ENCODE results near the gene CDRT15. TPM values are rescaled to one million over a fixed set of nuclear protein-coding genes. Genes with fewer than 3 reads are reported as not detected.

Gene CDRT15
- total RNA-seq, 1 donor from 2014 or later, result not detected

DNA sequence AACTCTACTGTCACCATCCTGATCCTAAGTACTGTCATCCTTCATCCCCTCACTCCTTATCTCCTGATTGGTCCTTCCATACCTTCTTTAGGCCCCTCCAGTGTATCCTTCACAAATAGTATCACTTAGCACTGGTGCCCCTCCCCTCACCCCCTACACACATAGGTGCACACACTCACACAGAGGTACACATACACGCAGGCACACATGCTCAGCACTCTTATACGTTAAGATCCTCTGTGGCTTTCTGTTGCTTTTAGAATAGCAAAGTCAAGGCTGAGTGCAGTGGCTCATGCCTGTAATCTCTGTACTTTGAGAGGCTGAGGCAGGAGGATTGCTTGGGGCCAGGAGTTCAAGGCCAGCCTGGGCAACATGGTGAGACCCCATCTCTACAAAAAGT lies 32.1 kb downstream of the CDRT15 start:
- intact Hi-C loops (cut with micrococcal nuclease), result loop anchor here (5.0 to 10.0 kb wide), 2 partner anchors 220 to 607 kb away; no protein-coding TSS in a partner anchor
- Mint-ChIP-seq H3K27ac (peak overlapping the region; percentile 38), H3K9me3 (no peaks in the 10 kb centered on the region), H3K4me3 (ENCODE audit: low read depth) (peak overlapping the region; percentile 37), H3K36me3 (ENCODE audit: low read depth) (peaks cover 49% of the 10 kb centered on the region), H3K4me1 (ENCODE audit: low read depth) (peaks cover 77% of the 10 kb centered on the region), H3K27me3 (ENCODE audit: low read depth) (no peaks in the 10 kb centered on the region)
- DNase-seq (ENCODE audit: low spot score), result no peak

DNA sequence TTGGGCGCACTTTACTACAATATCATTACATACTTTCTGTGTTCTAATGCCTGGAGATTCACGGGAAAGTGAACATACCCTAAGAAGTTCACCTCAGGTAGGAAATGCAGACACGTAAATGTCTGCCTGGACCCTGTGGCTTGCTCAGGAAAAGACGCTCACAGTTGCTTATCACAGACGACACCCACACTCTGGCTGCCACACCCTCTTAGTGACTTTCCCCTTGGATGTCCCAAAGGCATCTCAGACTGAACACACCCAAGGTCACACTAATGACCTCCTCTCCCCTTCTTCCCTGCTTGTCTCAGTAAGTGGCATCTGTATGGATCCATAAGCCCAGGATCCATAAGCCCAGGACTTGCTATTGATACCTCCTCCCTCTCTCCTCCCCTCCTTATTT lies 32.6 kb downstream of the CDRT15 start:
- Mint-ChIP-seq H3K36me3 (ENCODE audit: low read depth) (peaks cover 49% of the 10 kb centered on the region), H3K9me3 (no peaks in the 10 kb centered on the region), H3K27me3 (ENCODE audit: low read depth) (no peaks in the 10 kb centered on the region), H3K27ac (peak overlapping the region; percentile 38), H3K4me3 (ENCODE audit: low read depth) (peak overlapping the region; percentile 37), H3K4me1 (ENCODE audit: low read depth) (peaks cover 79% of the 10 kb centered on the region)
- no peak for DNase-seq (ENCODE audit: low spot score)
- intact Hi-C loops (cut with micrococcal nuclease), result loop anchor here (5.0 to 10.0 kb wide), 2 partner anchors 221 to 607 kb away; no protein-coding TSS in a partner anchor

DNA sequence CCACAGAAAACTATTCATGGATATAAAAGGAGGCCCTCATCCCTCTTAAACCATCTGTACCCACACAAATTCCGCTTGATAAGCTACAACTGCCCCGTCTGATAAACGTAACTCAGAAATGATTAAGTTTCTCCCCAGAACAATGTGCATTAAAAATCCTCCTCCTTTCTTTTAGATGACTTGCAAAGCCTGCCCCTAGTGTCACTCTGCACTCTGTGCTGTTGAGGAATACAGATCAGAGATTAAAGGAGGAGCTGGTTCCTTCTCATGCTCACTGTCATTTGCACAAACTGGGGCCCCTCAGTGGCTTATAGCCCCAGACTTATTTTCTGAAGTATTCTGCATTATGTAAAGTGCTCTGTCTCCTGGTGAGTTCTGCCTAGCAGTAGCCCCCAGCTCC lies 33.3 kb downstream of the CDRT15 start:
- peak; percentile 24 for DNase-seq (ENCODE audit: low spot score)
- Mint-ChIP-seq H3K4me3 (ENCODE audit: low read depth) (peak overlapping the region; percentile 35), H3K36me3 (ENCODE audit: low read depth) (peaks cover 51% of the 10 kb centered on the region)

DNA sequence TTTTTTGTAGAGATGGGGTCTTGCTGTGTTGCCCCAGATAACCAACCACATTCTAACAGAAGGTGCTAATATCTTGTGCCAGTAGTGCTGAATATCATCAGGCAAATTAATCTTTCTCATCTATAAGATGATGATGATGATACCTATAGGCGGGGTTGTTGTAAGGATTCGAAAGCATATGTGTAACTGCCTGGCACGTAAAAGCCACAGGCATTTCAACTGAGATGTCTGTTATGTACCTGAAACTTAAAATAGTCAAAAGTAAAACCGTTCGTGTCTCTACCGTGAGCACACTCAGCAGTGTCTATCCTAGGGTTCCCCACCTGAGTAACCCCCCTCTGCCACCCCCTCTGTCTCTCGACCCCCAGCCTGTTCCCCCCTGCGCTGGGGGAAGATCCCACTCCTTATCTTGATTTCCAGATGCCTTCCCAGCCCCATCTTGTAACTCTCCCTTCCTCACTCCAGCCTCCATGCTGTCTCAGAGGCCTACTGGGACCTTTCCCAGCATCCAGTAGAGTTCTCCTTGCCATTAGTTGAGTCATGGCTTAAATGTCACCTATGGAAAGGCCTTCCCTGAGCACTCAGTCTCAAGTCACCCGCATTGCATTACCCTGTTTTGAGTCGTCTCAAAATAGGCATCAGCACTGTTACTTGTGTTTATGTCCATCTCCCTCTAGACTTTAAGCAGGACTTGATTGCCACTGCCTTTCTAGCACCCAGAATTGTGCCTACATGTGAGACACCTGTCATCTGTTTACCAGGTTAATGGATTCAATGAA lies 34.1 kb downstream of the CDRT15 start:
- H3K9me3 Mint-ChIP-seq, result no peaks in the 10 kb centered on the region
- intact Hi-C loops (cut with micrococcal nuclease), result loop anchor here (2.0 to 10.0 kb wide), 3 partner anchors 134 to 605 kb away; no protein-coding TSS in a partner anchor
- peak overlapping the region; percentile 60 for H3K4me3 Mint-ChIP-seq (ENCODE audit: low read depth)
- H3K27ac Mint-ChIP-seq, result peak overlapping the region; percentile 96
- peaks cover 48% of the 10 kb centered on the region for H3K36me3 Mint-ChIP-seq (ENCODE audit: low read depth)
- no peak for DNase-seq (ENCODE audit: low spot score)
- H3K4me1 Mint-ChIP-seq (ENCODE audit: low read depth), result peaks cover 86% of the 10 kb centered on the region
- no peaks in the 10 kb centered on the region for H3K27me3 Mint-ChIP-seq (ENCODE audit: low read depth)

More for the DNA sequence above, 33.3 kb downstream of the CDRT15 start:
- intact Hi-C loops (cut with micrococcal nuclease), result loop anchor here (2.0 to 10.0 kb wide), 3 partner anchors 133 to 606 kb away; no protein-coding TSS in a partner anchor
- H3K4me1 Mint-ChIP-seq (ENCODE audit: low read depth), result peaks cover 80% of the 10 kb centered on the region
- no peaks in the 10 kb centered on the region for H3K9me3 Mint-ChIP-seq
- peak overlapping the region; percentile 83 for H3K27ac Mint-ChIP-seq
- H3K27me3 Mint-ChIP-seq (ENCODE audit: low read depth), result no peaks in the 10 kb centered on the region

DNA sequence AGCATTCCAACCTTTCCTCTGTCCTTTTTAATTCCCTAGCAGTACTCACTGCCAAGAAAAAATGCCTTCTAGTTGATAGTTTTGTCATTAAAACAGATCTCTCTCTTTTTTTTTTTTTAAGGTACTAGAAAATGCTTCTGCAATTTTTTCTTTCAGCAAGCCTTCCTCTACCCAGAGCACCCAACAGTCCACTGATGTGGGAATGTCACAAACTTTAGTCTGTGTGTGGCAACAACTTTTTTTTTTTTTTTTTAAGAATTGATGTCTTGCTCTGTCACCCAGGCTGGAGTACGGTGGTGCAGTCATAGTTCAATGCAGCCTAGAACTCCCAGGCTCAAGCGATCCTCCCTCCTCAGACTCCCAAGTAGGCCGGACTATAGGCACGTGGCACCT lies 34.7 kb downstream of the CDRT15 start:
- peaks cover 43% of the 10 kb centered on the region for H3K36me3 Mint-ChIP-seq (ENCODE audit: low read depth)
- intact Hi-C loops (cut with micrococcal nuclease), result loop anchor here (1.0 to 10.0 kb wide), 7 partner anchors 83 to 605 kb away; partner anchors contain the start of gene COX10
- H3K27ac Mint-ChIP-seq, result peak overlapping the region; percentile 96
- DNase-seq (ENCODE audit: low spot score), result no peak
- peaks cover 92% of the 10 kb centered on the region for H3K4me1 Mint-ChIP-seq (ENCODE audit: low read depth)
- no peaks in the 10 kb centered on the region for H3K9me3 Mint-ChIP-seq
- peak overlapping the region; percentile 55 for H3K4me3 Mint-ChIP-seq (ENCODE audit: low read depth)
- no peaks in the 10 kb centered on the region for H3K27me3 Mint-ChIP-seq (ENCODE audit: low read depth)

DNA sequence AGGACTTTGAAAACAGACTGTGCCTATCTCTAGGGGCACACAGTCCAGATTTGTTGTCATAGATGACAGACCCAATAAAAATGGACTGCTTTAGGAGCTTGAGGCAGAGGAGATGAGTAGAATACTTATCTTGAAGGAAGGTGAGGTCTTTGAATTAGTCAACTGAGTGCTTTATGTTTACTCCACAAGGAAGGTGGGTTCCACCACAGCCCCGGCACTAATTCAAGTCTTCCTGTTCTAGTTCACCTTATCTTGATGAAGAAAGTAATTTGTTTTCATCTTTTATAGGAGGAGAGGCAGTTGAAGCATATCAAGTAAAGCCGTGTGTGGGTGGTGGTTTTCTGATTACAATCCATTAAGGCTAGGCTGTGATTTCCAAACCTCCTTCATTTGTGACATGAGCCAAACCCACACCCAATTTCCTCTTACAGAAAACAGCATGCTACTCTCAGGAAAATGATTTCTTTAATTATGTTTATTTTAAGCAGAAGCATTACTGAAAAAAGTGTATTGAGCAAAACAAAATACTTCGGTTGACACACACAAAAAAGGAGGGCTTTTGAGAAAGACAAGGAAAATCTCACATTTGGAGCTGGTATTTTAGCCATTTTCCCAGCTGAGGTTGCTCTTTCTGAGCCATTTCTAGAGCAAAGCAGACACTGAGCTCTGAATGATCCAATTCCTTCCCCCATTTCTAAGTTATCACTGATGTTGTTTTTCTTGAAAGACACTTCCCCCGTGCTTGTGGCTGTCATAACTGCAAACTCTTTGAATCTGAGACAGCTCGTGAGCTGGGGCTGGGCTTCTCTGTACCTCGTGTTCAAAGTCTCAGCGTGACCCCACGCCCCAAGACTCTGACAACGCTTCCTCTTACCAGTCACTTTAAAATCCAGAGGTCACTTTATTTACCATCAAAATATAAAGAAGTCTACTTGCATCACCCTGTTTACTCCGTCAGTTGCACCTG lies 35.4 kb downstream of the CDRT15 start:
- DNase-seq (ENCODE audit: low spot score), result peak; percentile 71
- Mint-ChIP-seq H3K27ac (peak overlapping the region; percentile 96), H3K9me3 (no peaks in the 10 kb centered on the region), H3K36me3 (ENCODE audit: low read depth) (peaks cover 48% of the 10 kb centered on the region), H3K4me3 (ENCODE audit: low read depth) (peak overlapping the region; percentile 55), H3K4me1 (ENCODE audit: low read depth) (peaks cover 98% of the 10 kb centered on the region), H3K27me3 (ENCODE audit: low read depth) (no peaks in the 10 kb centered on the region)
- intact Hi-C loops (cut with micrococcal nuclease), result loop anchor here (1.0 to 10.0 kb wide), 6 partner anchors 82 to 604 kb away; partner anchors contain the start of gene COX10

DNA sequence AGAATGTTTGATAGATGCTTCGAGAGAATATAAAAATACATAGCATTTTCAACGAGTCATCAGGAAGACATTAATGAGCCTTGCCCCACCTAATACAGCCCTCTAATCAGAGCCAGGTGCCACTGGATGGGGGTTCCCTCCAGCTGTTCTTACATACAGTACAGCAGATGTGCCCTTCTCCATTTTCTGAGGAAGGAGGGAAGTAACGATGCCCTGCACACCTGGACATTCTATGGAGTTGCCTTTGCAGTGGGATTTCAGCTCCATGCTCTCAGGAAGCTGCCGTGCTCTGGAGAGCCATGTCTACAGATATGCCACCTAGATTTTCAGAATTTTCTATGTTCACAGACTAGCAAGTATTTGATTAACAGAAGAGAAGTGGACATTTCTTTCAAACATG lies 36.3 kb downstream of the CDRT15 start:
- H3K9me3 Mint-ChIP-seq, result no peaks in the 10 kb centered on the region
- peaks cover 99% of the 10 kb centered on the region for H3K4me1 Mint-ChIP-seq (ENCODE audit: low read depth)
- no peaks in the 10 kb centered on the region for H3K27me3 Mint-ChIP-seq (ENCODE audit: low read depth)
- no peak overlapping the region for H3K4me3 Mint-ChIP-seq (ENCODE audit: low read depth)
- no peak for DNase-seq (ENCODE audit: low spot score)
- H3K27ac Mint-ChIP-seq, result peak overlapping the region; percentile 96
- intact Hi-C loops (cut with micrococcal nuclease), result loop anchor here (2.0 to 10.0 kb wide), 3 partner anchors 132 to 603 kb away; partner anchors contain the start of gene COX10
- H3K36me3 Mint-ChIP-seq (ENCODE audit: low read depth), result peaks cover 52% of the 10 kb centered on the region

DNA sequence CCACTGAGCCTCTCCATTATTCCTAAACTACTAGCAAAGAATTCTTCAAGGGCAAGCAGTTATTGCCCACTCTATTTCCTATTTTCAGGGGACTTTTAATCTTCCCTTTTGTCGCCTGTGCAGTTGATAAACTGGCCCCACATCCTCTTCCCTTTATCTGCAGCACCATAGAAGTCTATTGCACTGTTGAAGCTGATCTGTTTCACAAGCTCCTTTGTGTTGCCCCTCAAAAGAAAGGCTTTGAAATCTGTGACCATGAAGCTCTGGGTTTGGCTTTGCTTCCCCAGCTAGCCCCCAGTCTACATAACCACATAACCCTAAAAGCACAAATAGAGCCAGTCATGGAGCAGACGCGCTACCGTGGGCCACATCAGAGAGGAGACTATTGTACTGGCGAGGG lies 37.1 kb downstream of the CDRT15 start:
- intact Hi-C loops (cut with micrococcal nuclease), result no loop called here
- Mint-ChIP-seq H3K4me3 (ENCODE audit: low read depth) (no peak overlapping the region), H3K27me3 (ENCODE audit: low read depth) (no peaks in the 10 kb centered on the region), H3K36me3 (ENCODE audit: low read depth) (peaks cover 50% of the 10 kb centered on the region), H3K27ac (peak overlapping the region; percentile 58), H3K4me1 (ENCODE audit: low read depth) (peaks cover 98% of the 10 kb centered on the region), H3K9me3 (no peaks in the 10 kb centered on the region)
- DNase-seq (ENCODE audit: low spot score), result no peak

DNA sequence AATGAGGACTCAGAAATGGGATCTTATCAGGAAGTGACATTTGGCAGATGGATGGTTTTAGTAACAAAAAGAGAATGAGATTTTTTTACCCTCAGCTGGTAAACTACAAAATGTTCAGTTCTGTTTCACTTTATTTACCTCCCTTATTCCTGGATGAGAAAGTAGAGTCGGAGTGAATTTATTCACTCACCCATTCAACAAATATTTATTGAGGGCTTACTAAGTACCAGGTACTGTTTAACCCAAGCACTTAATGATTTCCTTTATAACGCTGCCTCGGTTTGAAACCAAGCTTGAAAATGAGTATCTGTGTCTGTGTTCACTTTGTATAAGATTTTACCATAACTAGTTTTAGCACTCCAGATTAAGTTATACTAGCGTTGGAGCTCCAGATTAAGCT lies 38.1 kb downstream of the CDRT15 start:
- peak overlapping the region; percentile 35 for H3K4me3 Mint-ChIP-seq (ENCODE audit: low read depth)
- DNase-seq (ENCODE audit: low spot score), result no peak
- H3K36me3 Mint-ChIP-seq (ENCODE audit: low read depth), result peaks cover 49% of the 10 kb centered on the region
- H3K27me3 Mint-ChIP-seq (ENCODE audit: low read depth), result no peaks in the 10 kb centered on the region
- no peak overlapping the region for H3K27ac Mint-ChIP-seq
- intact Hi-C loops (cut with micrococcal nuclease), result no loop called here
- H3K9me3 Mint-ChIP-seq, result no peaks in the 10 kb centered on the region
- H3K4me1 Mint-ChIP-seq (ENCODE audit: low read depth), result peaks cover 90% of the 10 kb centered on the region

DNA sequence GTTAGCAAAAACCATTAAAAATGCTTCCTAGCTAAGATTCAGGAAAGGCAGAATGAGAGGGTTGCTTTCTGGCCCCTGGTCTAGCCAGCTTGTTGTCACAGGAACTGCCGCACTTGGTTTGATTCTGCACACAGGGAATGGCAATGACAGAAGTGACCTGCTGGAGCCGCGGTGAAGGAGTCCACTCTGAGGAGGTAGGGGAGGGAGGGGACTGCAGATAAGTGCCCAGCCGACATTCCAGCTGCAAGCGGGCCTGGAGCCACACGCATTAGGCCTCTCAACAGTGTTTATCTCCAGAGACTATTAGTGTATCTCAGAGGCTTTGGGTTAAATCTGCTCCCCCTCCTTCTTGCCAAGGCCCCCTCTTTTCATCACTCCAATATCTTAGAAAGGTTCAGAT lies 38.6 kb downstream of the CDRT15 start:
- DNase-seq (ENCODE audit: low spot score), result no peak
- H3K27ac Mint-ChIP-seq, result no peak overlapping the region
- H3K36me3 Mint-ChIP-seq (ENCODE audit: low read depth), result peaks cover 46% of the 10 kb centered on the region
- no peaks in the 10 kb centered on the region for H3K27me3 Mint-ChIP-seq (ENCODE audit: low read depth)
- H3K4me3 Mint-ChIP-seq (ENCODE audit: low read depth), result peak overlapping the region; percentile 46
- peaks cover 90% of the 10 kb centered on the region for H3K4me1 Mint-ChIP-seq (ENCODE audit: low read depth)
- H3K9me3 Mint-ChIP-seq, result no peaks in the 10 kb centered on the region
- intact Hi-C loops (cut with micrococcal nuclease), result no loop called here

DNA sequence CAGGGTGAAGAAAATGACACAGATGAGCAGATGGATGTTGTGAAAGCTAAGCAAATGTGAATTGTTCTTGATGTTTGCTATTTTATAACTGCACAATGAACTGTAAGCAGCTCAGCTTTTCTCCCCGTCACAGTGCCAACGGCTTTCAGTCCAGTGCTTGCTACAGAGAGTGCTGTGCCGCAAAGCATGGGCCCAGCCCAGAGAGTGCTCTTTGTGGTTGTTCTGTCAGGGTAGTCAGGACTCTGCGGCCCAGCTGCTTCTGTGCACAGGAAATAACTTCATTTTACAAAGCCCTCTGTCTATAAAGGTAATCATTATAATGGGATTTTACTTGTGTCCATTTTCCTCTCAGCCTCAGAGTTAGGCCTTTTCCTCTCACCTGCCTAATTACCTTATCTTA lies 39.1 kb downstream of the CDRT15 start:
- Mint-ChIP-seq H3K9me3 (no peaks in the 10 kb centered on the region), H3K4me3 (ENCODE audit: low read depth) (peak overlapping the region; percentile 46), H3K4me1 (ENCODE audit: low read depth) (peaks cover 87% of the 10 kb centered on the region), H3K27ac (peak overlapping the region; percentile 79), H3K27me3 (ENCODE audit: low read depth) (no peaks in the 10 kb centered on the region), H3K36me3 (ENCODE audit: low read depth) (peaks cover 43% of the 10 kb centered on the region)
- peak; percentile 42 for DNase-seq (ENCODE audit: low spot score)
- intact Hi-C loops (cut with micrococcal nuclease), result loop anchor here (1.0 kb wide), 1 partner anchor 78 kb away; no protein-coding TSS in a partner anchor

DNA sequence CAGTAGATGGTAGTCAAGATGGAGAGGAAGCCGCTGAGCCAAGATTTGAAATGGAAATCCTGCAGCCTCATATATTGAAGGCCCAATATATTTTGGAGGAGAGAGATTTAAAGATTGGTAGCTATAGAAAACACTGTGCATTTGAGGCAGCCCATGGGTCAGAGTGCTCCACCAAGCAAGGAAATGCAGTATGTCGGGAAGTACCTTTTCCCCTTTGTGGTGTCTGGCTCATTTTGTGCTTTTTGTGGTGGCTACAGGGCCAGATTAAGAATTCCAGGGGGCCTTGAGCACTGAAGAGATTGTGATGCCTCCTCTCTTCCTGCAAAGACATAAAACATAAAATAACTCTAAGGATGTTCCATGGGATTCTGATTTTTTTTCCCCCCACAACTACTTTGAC lies 39.6 kb downstream of the CDRT15 start:
- Mint-ChIP-seq H3K36me3 (ENCODE audit: low read depth) (peaks cover 44% of the 10 kb centered on the region), H3K4me3 (ENCODE audit: low read depth) (peak overlapping the region; percentile 46), H3K27me3 (ENCODE audit: low read depth) (no peaks in the 10 kb centered on the region), H3K4me1 (ENCODE audit: low read depth) (peaks cover 86% of the 10 kb centered on the region), H3K9me3 (no peaks in the 10 kb centered on the region), H3K27ac (peak overlapping the region; percentile 79)
- DNase-seq (ENCODE audit: low spot score), result no peak
- intact Hi-C loops (cut with micrococcal nuclease), result loop anchor here (1.0 kb wide), 1 partner anchor 78 kb away; no protein-coding TSS in a partner anchor

Data from activated T-helper 2 cell treated with anti-CD3 and anti-CD28 coated beads, Interferon-gamma antibody, Interleukin-2, Interleukin-4, amounts not matched to agents 10 μg/mL and 5 μg/mL and 100 μg/mL, durations not matched to agents 14 hours and 24 hours and 36 hours (primary cell).